Neutrophil (primary cell): ENCODE data around the gene JARID2.

Experiments
- H3K27ac ChIP-seq: fragments of 200-600 bp; sonication (generic); 2 replicates; pipeline ENCODE4 v1.5.1; 2016; ENCODE audit warnings: mild to moderate bottlenecking, moderate library complexity
- H3K27me3 ChIP-seq: fragments of 200-600 bp; sonication (generic); 2 replicates; pipeline ENCODE4 v1.6.0; 2016; ENCODE audit warnings: mild to moderate bottlenecking
- H3K36me3 ChIP-seq: fragments of 200-600 bp; sonication (generic); 2 replicates; pipeline ENCODE4 v1.5.1; 2017
- H3K4me1 ChIP-seq, 2 experiments: fragments of 200-600 bp in 1 of 2; sonication (generic) in 1 of 2; 1 replicate in 1 of 2; 2 replicates in 1 of 2; pipeline versions ENCODE4 v1.5.1 to v1.6.1; 2013 to 2016; ENCODE audit warnings: low read depth in 1 of 2, low read length in 1 of 2, mild to moderate bottlenecking in 1 of 2, moderate library complexity in 1 of 2; ENCODE audit not compliant: control insufficient read depth in 1 of 2, insufficient read depth in 1 of 2
- H3K4me3 ChIP-seq, 2 experiments: fragments of 200-600 bp in 1 of 2; sonication (generic) in 1 of 2; 1 replicate in 1 of 2; 2 replicates in 1 of 2; pipeline ENCODE4 v1.5.1; 2013 to 2016; ENCODE audit warnings: low read depth in 1 of 2, low read length in 1 of 2, mild to moderate bottlenecking in 1 of 2, moderate library complexity in 1 of 2
- H3K9me3 ChIP-seq: fragments of 200-600 bp; sonication (generic); 2 replicates; pipeline ENCODE4 v1.5.1; 2016
- TF ChIP-seq, protein P1 (sequence below): fragments of 200-600 bp; sonication (generic); IDR thresholded peaks from 2 replicates; pipeline ENCODE4 v1.5.1; 2016; ENCODE audit warnings: antibody characterized with exemption

JARID2 gene

GRCh38 chr6:15457121-15457650 lies 211.3 kb downstream of the JARID2 start:
- Histone ChIP-seq H3K36me3 (peaks cover 27% of the 10 kb centered on the region), H3K9me3 (no peaks in the 10 kb centered on the region), H3K27ac (no peak overlapping the region), H3K4me1 (no peaks in the 10 kb centered on the region), H3K27me3 (no peaks in the 10 kb centered on the region), H3K4me3 (no peak overlapping the region)
- TF ChIP-seq, protein P1, sequence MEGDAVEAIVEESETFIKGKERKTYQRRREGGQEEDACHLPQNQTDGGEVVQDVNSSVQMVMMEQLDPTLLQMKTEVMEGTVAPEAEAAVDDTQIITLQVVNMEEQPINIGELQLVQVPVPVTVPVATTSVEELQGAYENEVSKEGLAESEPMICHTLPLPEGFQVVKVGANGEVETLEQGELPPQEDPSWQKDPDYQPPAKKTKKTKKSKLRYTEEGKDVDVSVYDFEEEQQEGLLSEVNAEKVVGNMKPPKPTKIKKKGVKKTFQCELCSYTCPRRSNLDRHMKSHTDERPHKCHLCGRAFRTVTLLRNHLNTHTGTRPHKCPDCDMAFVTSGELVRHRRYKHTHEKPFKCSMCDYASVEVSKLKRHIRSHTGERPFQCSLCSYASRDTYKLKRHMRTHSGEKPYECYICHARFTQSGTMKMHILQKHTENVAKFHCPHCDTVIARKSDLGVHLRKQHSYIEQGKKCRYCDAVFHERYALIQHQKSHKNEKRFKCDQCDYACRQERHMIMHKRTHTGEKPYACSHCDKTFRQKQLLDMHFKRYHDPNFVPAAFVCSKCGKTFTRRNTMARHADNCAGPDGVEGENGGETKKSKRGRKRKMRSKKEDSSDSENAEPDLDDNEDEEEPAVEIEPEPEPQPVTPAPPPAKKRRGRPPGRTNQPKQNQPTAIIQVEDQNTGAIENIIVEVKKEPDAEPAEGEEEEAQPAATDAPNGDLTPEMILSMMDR = no peak

DNA sequence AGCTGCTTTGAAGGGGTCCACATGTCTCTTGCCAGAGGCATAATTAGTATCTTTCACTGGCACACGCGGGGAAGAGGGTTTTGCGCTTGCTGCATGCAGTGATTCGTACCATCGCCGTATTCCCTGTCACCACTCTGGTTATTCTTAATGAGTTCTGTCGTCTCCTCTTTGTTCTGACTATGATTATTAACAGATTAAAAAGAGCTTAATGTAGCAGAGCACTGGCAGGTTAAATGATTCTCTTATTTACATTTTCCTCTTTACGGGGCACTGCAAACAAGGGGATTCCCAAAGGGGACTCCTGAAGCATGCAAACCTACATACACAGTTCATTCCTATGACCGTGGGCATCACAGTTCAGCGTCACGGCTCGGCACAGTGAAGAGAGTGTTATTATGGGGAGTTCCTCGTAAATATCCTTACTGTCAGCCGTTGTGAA lies 212.2 kb downstream of the JARID2 start:
- Histone ChIP-seq H3K36me3 (peaks cover 19% of the 10 kb centered on the region), H3K27me3 (no peaks in the 10 kb centered on the region), H3K9me3 (no peaks in the 10 kb centered on the region), H3K27ac (no peak overlapping the region), H3K4me3 (no peak overlapping the region), H3K4me1 (no peaks in the 10 kb centered on the region)
- TF ChIP-seq, protein P1 = no peak

DNA sequence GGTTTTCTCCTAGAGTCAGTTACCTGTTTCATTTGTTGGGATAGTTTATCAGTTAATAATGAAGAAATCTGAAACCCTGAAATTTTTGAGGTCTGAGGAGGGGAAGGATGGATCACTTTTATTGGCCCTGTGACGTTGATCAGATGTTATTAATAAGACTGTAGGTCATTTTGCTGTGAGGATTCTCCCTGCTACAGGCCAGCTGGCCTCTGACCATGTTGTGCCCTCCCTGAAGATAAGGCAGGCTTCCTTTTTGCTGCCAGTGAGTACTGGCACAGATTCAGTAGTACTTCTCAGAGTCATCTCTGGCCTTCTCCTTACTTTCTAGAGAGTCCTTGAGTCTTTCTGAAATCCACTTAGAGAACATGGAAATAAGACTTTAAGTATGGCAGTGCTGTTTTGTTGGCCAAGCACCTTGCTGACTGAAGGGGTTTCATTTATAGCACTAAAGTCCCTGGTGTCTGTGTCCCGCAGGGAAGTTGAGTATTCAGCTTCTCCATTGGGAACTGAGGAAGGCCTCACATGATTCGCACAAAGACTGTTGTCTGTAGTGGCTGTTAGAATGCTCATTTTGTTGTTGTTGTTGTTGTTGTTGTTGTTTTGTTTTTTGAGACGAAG lies 214.3 kb downstream of the JARID2 start:
- Histone ChIP-seq H3K9me3 (no peaks in the 10 kb centered on the region), H3K4me3 (no peak overlapping the region), H3K27ac (no peak overlapping the region), H3K36me3 (peaks cover 6% of the 10 kb centered on the region), H3K27me3 (no peaks in the 10 kb centered on the region), H3K4me1 (peaks cover 9 to 10% of the 10 kb centered on the region in 2 experiments)
- TF ChIP-seq, protein P1 = no peak

DNA sequence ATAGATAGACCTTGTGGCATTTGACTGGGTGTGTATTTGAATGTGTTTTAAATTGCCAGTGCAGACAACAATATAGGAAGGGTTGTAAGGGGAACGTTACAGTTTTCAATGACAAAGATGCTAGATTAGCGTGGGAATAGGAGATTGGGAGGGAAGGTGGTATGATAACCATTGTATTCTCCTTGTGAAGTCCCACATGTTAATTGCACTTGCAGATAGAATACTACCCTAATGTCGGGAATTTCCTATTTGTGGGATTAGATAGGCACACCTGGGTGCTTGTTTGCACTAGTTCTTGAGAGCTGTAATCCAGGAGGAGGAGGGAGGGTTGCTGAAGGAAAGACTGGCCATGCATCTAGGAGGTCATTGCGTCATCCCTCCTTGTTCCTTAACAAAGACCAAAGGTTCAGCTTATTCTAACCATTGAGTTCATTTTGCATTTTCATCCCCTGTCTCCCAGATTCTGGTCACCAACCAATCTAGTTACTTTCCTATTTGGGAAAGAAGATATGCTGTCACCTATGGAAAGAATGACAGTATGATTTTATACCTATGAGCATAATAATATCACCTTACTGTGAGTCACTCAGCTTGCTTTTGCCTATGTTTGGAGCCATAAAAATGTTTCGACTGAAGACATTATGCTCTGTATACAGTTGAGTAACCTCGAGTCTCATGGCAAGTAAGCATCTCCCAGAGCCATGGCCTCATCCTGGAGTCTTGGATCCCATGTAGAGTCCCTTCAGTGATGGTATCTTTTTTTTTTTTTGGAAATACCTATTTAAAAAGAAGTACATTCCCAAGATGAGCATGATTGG lies 215.5 kb downstream of the JARID2 start:
- Histone ChIP-seq H3K4me3 (no peak overlapping the region), H3K27me3 (no peaks in the 10 kb centered on the region), H3K36me3 (peaks cover 4% of the 10 kb centered on the region), H3K9me3 (no peaks in the 10 kb centered on the region), H3K4me1 (peaks cover 9 to 10% of the 10 kb centered on the region in 2 experiments), H3K27ac (no peak overlapping the region)
- TF ChIP-seq, protein P1 = no peak

GRCh38 chr6:15462256-15462655 lies 216.4 kb downstream of the JARID2 start:
- Histone ChIP-seq H3K27ac (no peak overlapping the region), H3K36me3 (peaks cover under 1% of the 10 kb centered on the region), H3K4me1 (peaks cover 9 to 10% of the 10 kb centered on the region in 2 experiments), H3K27me3 (no peaks in the 10 kb centered on the region), H3K9me3 (no peaks in the 10 kb centered on the region), H3K4me3 (no peak overlapping the region)
- TF ChIP-seq, protein P1 = no peak
